Posterior vena cava (tissue), 2 donors: ENCODE data around the gene ARAP1. TPM values are rescaled to one million over a fixed set of nuclear protein-coding genes. Genes with fewer than 3 reads are reported as not detected.

Experiments
- DNase-seq: peaks from one replicate; pipeline ENCODE4 v3.0.0-alpha.2; 2020; ENCODE audit warnings: low spot score
- intact Hi-C, 2 donors: fragments of 100-400 bp; cut with DNase I; formaldehyde crosslinking; loops; one replicate each; pipeline versions ENCODE4 v1.14.1 to v1.14.2; 2022 to 2023
- total RNA-seq, 2 donors: library from RNA; stranded (reverse); fragmentation: NEBNext Ultra II Directional; extraction: Animal tissue kit (Norgen Biotek cat#: 25700); gene quantifications; one replicate each; pipeline ENCODE4 v1.2.1, GENCODE V29; 2021
- donor health status: DM: yes; HTN: yes; CAD: no.
- donor health status: DM: yes; HTN: yes; CAD: no.

The ARAP1 gene
- total RNA-seq, 2 donors from 2014 or later: 49.9 to 81.9 TPM

- intact Hi-C loops: no loop called here
Measured at GRCh38 chr11:72781313-72782080, 29.3 kb upstream of the ARAP1 start.

GRCh38 chr11:72781063-72781312, 28.8 kb upstream of the ARAP1 start:
- peak; percentile 73 for DNase-seq
- intact Hi-C loops: no loop called here

More at GRCh38 chr11:72781313-72782080, 29.3 kb upstream of the ARAP1 start:
- DNase-seq: peak; percentile 82

GRCh38 chr11:72780296-72781062, 28.3 kb upstream of the ARAP1 start:
- no peak for DNase-seq
- intact Hi-C loops: no loop called here

GRCh38 chr11:72779495-72780128, 27.4 kb upstream of the ARAP1 start:
- intact Hi-C loops: no loop called here
- no peak for DNase-seq

GRCh38 chr11:72778535-72779494, 26.6 kb upstream of the ARAP1 start:
- DNase-seq: no peak
- intact Hi-C loops: no loop called here

- DNase-seq: no peak
- intact Hi-C loops: no loop called here
Measured at GRCh38 chr11:72777755-72778278, 25.6 kb upstream of the ARAP1 start.

- intact Hi-C loops: no loop called here
- DNase-seq: no peak
Measured at GRCh38 chr11:72776844-72777754, 24.9 kb upstream of the ARAP1 start.

- DNase-seq: no peak
- intact Hi-C loops: no loop called here
Measured at GRCh38 chr11:72776117-72776843, 24.1 kb upstream of the ARAP1 start.

GRCh38 chr11:72775288-72776110, 23.3 kb upstream of the ARAP1 start:
- DNase-seq: no peak
- intact Hi-C loops: no loop called here

GRCh38 chr11:72774499-72774898, 22.3 kb upstream of the ARAP1 start:
- no peak for DNase-seq
- intact Hi-C loops: no loop called here

GRCh38 chr11:72773696-72774095, 21.5 kb upstream of the ARAP1 start:
- DNase-seq: no peak
- intact Hi-C loops: no loop called here

GRCh38 chr11:72773291-72773690, 21.1 kb upstream of the ARAP1 start:
- no peak for DNase-seq
- intact Hi-C loops: no loop called here

- intact Hi-C loops: no loop called here
- DNase-seq: no peak
Measured at GRCh38 chr11:72772059-72772458, 19.9 kb upstream of the ARAP1 start.

- intact Hi-C loops: no loop called here
- no peak for DNase-seq
Measured at GRCh38 chr11:72771507-72771906, 19.3 kb upstream of the ARAP1 start.

- intact Hi-C loops: no loop called here
- DNase-seq: no peak
Measured at GRCh38 chr11:72770799-72771198, 18.6 kb upstream of the ARAP1 start.

GRCh38 chr11:72769680-72770079, 17.5 kb upstream of the ARAP1 start:
- no peak for DNase-seq
- intact Hi-C loops: no loop called here

GRCh38 chr11:72768581-72768980, 16.4 kb upstream of the ARAP1 start:
- no peak for DNase-seq
- intact Hi-C loops: no loop called here
